HEK293 (cell line): Measurements from ENCODE around the gene AATF.

Source experiments
- CTCF ChIA-PET: fragments of 350-600 bp; formaldehyde crosslinking; extraction: SDS; loops from one replicate; lab custom pipeline; 2021; ENCODE audit warnings: antibody characterized with exemption; lab: Yijun Ruan, JAX
- POLR2A ChIA-PET: fragments of 300-600 bp; formaldehyde crosslinking; extraction: SDS; loops from one replicate; lab custom pipeline; 2020; ENCODE audit warnings: antibody characterized with exemption, inconsistent platforms; lab: Yijun Ruan, JAX
- H3K27ac ChIP-seq: fragments of 200-500 bp; sonication (Bioruptor generic); 2 replicates; pipeline ENCODE4 v1.5.1; 2014; ENCODE audit warnings: low read depth, low read length, control low read depth, inconsistent platforms; ENCODE audit errors: extremely low read depth
- H3K36me3 ChIP-seq, 2 experiments: fragments of 200-500 bp in 1 of 2; sonication (Bioruptor generic) in 1 of 2; 1 replicate in 1 of 2; 2 replicates in 1 of 2; pipeline ENCODE4 v1.5.1; 2014 to 2017; ENCODE audit warnings: inconsistent platforms in 2 of 2, low read length in 2 of 2; ENCODE audit not compliant: control insufficient read depth in 2 of 2, insufficient read depth in 1 of 2
- H3K4me1 ChIP-seq: fragments of 200-500 bp; sonication (Bioruptor generic); 2 replicates; pipeline ENCODE4 v1.5.1; 2014; ENCODE audit warnings: mild to moderate bottlenecking, low read length, inconsistent platforms; ENCODE audit not compliant: control insufficient read depth, insufficient read depth
- H3K4me3 ChIP-seq: 2 replicates; pipeline ENCODE4 v1.5.1; 2011; ENCODE audit warnings: low read depth, mild to moderate bottlenecking, control low read depth, low read length, moderate library complexity
- H3K9me3 ChIP-seq: fragments of 200-500 bp; sonication (Bioruptor generic); 2 replicates; pipeline ENCODE4 v1.5.1; 2014; ENCODE audit warnings: low read depth, low read length, inconsistent platforms; ENCODE audit not compliant: control insufficient read depth, insufficient read depth
- MZF1 ChIP-seq: fragments of 450-650 bp; formaldehyde crosslinking; IDR thresholded peaks from 2 replicates; pipeline ENCODE4 v1.5.1; 2017; ENCODE audit warnings: missing biosample characterization, missing genetic modification characterization, borderline replicate concordance
- SALL2 ChIP-seq: fragments of 450-650 bp; formaldehyde crosslinking; IDR thresholded peaks from 2 replicates; pipeline ENCODE4 v1.5.0; 2017; ENCODE audit warnings: missing biosample characterization, mild to moderate bottlenecking, missing genetic modification characterization, borderline replicate concordance
- ZIC2 ChIP-seq: fragments of 450-650 bp; formaldehyde crosslinking; IDR thresholded peaks from 2 replicates; pipeline ENCODE4 v1.5.1; 2016; ENCODE audit warnings: missing biosample characterization, missing genetic modification characterization
- ZNF114 ChIP-seq: fragments of 450-650 bp; formaldehyde crosslinking; IDR thresholded peaks from 2 replicates; pipeline ENCODE4 v1.5.0; 2017; ENCODE audit warnings: missing biosample characterization, missing genetic modification characterization
- ZNF169 ChIP-seq: fragments of 450-650 bp; formaldehyde crosslinking; IDR thresholded peaks from 2 replicates; pipeline ENCODE4 v1.5.1; 2016; ENCODE audit warnings: missing biosample characterization, missing genetic modification characterization
- ZNF239 ChIP-seq: fragments of 450-650 bp; formaldehyde crosslinking; IDR thresholded peaks from 2 replicates; pipeline ENCODE4 v1.5.1; 2016; ENCODE audit warnings: missing biosample characterization, missing genetic modification characterization
- ZNF366 ChIP-seq: fragments of 450-650 bp; formaldehyde crosslinking; conservative IDR thresholded peaks from 2 replicates; pipeline ENCODE4 v1.5.1; 2016; ENCODE audit warnings: missing biosample characterization, missing genetic modification characterization
- ZNF548 ChIP-seq: fragments of 450-650 bp; formaldehyde crosslinking; IDR thresholded peaks from 2 replicates; pipeline ENCODE4 v1.5.1; 2016; ENCODE audit warnings: missing biosample characterization, missing genetic modification characterization
- ZNF558 ChIP-seq: fragments of 450-650 bp; formaldehyde crosslinking; IDR thresholded peaks from 2 replicates; pipeline ENCODE4 v1.5.1; 2016; ENCODE audit warnings: missing biosample characterization, missing genetic modification characterization
- ZNF654 ChIP-seq: fragments of 450-650 bp; formaldehyde crosslinking; IDR thresholded peaks from 2 replicates; pipeline ENCODE4 v1.5.1; 2016; ENCODE audit warnings: low read depth, missing biosample characterization, missing genetic modification characterization
- ZNF707 ChIP-seq: fragments of 450-650 bp; formaldehyde crosslinking; IDR thresholded peaks from 2 replicates; pipeline ENCODE4 v1.5.1; 2016; ENCODE audit warnings: missing biosample characterization, missing genetic modification characterization
- ZNF843 ChIP-seq: fragments of 450-650 bp; formaldehyde crosslinking; IDR thresholded peaks from 2 replicates; pipeline ENCODE4 v1.5.1; 2016; ENCODE audit warnings: missing biosample characterization, missing genetic modification characterization
- TF ChIP-seq, protein P1 (sequence below): fragments of 450-650 bp; formaldehyde crosslinking; IDR thresholded peaks from 2 replicates; pipeline ENCODE4; 2016; ENCODE audit warnings: missing biosample characterization, missing genetic modification characterization
- TF ChIP-seq, protein P2 (sequence below): fragments of 450-650 bp; formaldehyde crosslinking; IDR thresholded peaks from 2 replicates; pipeline ENCODE4 v1.5.1; 2017; ENCODE audit warnings: missing biosample characterization, missing genetic modification characterization
- TF ChIP-seq, protein P3 (sequence below): fragments of 450-650 bp; formaldehyde crosslinking; IDR thresholded peaks from 2 replicates; pipeline ENCODE4 v1.5.1; 2016; ENCODE audit warnings: missing biosample characterization, missing genetic modification characterization
- TF ChIP-seq, protein P4 (sequence below): fragments of 450-650 bp; formaldehyde crosslinking; IDR thresholded peaks from 2 replicates; pipeline ENCODE4 v1.5.1; 2016; ENCODE audit warnings: missing biosample characterization, missing genetic modification characterization, borderline replicate concordance

The AATF gene

DNA sequence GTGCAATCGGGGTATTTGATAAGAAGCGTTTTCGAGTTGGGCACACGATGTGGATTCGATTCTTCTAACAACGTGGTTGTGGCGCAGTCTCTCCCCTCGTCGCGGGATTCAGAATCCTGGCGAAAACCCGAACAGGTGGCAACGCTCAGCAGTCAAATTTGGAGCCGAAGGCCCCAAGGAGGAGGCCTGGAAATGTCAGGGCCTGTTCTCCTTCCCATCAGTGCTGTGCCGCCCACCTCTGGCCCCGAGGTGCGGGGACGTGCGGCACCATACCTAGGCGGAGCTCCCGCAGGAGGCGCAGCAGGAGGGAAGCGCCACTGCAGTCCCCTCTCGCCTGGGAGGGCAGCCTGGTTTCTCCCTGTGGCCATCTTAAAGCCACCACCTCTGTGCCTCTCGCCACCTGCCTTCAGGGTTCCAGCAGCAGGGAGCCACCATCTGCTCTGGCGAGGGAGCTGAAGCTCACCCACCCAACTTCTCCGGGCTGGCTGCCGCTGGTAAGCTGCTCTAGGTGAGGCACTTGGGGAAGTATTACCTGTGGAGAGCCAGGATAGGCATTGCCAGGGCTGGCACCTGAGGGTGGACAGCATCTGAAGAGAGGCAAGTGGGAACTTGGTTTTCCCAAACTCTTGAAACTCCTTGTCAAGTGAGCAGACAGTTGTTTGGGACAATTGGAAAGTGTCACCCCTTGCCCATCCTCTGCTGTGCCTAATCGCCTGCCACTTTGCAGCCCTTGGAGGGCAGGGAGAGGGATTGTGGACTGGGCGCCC is 2.6 kb upstream of the AATF start:
- TF ChIP-seq ZNF114 (tag by site-specific recombination) (no peak), ZNF707 (tag by site-specific recombination) (no peak), MZF1 (tag by site-specific recombination) (no peak), ZNF239 (tag by site-specific recombination) (no peak), ZNF548 (tag by site-specific recombination) (no peak), ZNF654 (tag by site-specific recombination) (no peak), ZNF366 (tag by site-specific recombination) (no peak), ZNF558 (tag by site-specific recombination) (no peak)
- TF ChIP-seq, protein P1, sequence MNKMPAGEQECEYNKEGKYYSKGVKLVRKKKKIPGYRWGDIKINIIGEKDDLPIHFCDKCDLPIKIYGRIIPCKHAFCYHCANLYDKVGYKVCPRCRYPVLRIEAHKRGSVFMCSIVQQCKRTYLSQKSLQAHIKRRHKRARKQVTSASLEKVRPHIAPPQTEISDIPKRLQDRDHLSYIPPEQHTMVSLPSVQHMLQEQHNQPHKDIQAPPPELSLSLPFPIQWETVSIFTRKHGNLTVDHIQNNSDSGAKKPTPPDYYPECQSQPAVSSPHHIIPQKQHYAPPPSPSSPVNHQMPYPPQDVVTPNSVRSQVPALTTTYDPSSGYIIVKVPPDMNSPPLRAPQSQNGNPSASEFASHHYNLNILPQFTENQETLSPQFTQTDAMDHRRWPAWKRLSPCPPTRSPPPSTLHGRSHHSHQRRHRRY (tag by site-specific recombination) = no peak
- ChIA-PET POLR2A (interaction anchor here (1.4 to 2.4 kb wide), 2 partner anchors 9 to 18 kb away, joined by 3 to 11 read pairs; partner anchors contain the start of gene LHX1), CTCF (no interaction called here)
- no peaks in the 10 kb centered on the region for H3K9me3 ChIP-seq
- peaks cover 3% of the 10 kb centered on the region; the same call in 1 of the 2 replicates for H3K4me1 ChIP-seq
- peaks cover 3 to 32% of the 10 kb centered on the region in 2 experiments for H3K36me3 ChIP-seq
- no peak overlapping the region for H3K4me3 ChIP-seq
- H3K27ac ChIP-seq = no peak overlapping the region

DNA sequence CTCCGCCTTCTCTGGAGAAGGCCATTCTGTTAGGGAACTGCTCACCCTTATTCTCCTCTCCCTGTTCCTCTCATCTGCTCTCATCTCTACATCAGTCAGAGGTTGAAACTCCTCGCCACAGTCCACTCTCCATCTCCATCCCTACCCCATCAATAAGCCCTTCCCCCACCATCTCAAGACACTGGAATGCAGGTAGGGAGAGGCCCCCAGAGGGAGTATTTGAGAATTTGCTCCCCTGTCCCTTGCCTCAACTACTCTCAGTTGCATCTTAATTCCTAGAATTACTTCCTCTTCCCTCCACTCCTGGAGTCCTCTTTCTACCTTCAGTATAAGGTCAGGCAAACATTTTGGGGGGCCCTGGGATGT is 2.0 kb upstream of the AATF start:
- peaks cover 3% of the 10 kb centered on the region; the same call in 1 of the 2 replicates for H3K4me1 ChIP-seq
- CTCF ChIA-PET = interaction anchor here (0.9 to 3.2 kb wide), 2 partner anchors 10 to 101 kb away, joined by 4 to 22 read pairs; partner anchors contain the start of gene LHX1
- POLR2A ChIA-PET = interaction anchor here (2.4 to 5.3 kb wide), 2 partner anchors 9 to 10 kb away, joined by 11 to 92 read pairs; partner anchors contain the start of gene LHX1
- H3K27ac ChIP-seq = no peak overlapping the region
- peaks cover 6 to 32% of the 10 kb centered on the region in 2 experiments for H3K36me3 ChIP-seq
- no peaks in the 10 kb centered on the region for H3K9me3 ChIP-seq
- no peak overlapping the region for H3K4me3 ChIP-seq
- TF ChIP-seq, protein P2, sequence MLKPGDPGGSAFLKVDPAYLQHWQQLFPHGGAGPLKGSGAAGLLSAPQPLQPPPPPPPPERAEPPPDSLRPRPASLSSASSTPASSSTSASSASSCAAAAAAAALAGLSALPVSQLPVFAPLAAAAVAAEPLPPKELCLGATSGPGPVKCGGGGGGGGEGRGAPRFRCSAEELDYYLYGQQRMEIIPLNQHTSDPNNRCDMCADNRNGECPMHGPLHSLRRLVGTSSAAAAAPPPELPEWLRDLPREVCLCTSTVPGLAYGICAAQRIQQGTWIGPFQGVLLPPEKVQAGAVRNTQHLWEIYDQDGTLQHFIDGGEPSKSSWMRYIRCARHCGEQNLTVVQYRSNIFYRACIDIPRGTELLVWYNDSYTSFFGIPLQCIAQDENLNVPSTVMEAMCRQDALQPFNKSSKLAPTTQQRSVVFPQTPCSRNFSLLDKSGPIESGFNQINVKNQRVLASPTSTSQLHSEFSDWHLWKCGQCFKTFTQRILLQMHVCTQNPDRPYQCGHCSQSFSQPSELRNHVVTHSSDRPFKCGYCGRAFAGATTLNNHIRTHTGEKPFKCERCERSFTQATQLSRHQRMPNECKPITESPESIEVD (tag by site-specific recombination) = no peak
- no peak for TF ChIP-seq ZNF843 (tag by site-specific recombination)
- TF ChIP-seq, protein P3, sequence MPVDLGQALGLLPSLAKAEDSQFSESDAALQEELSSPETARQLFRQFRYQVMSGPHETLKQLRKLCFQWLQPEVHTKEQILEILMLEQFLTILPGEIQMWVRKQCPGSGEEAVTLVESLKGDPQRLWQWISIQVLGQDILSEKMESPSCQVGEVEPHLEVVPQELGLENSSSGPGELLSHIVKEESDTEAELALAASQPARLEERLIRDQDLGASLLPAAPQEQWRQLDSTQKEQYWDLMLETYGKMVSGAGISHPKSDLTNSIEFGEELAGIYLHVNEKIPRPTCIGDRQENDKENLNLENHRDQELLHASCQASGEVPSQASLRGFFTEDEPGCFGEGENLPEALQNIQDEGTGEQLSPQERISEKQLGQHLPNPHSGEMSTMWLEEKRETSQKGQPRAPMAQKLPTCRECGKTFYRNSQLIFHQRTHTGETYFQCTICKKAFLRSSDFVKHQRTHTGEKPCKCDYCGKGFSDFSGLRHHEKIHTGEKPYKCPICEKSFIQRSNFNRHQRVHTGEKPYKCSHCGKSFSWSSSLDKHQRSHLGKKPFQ (tag by site-specific recombination) = no peak
- no peak for TF ChIP-seq ZNF169 (tag by site-specific recombination)
- no peak for TF ChIP-seq ZNF366 (tag by site-specific recombination)
- no peak for TF ChIP-seq SALL2 (tag by site-specific recombination)
- TF ChIP-seq, protein P4, sequence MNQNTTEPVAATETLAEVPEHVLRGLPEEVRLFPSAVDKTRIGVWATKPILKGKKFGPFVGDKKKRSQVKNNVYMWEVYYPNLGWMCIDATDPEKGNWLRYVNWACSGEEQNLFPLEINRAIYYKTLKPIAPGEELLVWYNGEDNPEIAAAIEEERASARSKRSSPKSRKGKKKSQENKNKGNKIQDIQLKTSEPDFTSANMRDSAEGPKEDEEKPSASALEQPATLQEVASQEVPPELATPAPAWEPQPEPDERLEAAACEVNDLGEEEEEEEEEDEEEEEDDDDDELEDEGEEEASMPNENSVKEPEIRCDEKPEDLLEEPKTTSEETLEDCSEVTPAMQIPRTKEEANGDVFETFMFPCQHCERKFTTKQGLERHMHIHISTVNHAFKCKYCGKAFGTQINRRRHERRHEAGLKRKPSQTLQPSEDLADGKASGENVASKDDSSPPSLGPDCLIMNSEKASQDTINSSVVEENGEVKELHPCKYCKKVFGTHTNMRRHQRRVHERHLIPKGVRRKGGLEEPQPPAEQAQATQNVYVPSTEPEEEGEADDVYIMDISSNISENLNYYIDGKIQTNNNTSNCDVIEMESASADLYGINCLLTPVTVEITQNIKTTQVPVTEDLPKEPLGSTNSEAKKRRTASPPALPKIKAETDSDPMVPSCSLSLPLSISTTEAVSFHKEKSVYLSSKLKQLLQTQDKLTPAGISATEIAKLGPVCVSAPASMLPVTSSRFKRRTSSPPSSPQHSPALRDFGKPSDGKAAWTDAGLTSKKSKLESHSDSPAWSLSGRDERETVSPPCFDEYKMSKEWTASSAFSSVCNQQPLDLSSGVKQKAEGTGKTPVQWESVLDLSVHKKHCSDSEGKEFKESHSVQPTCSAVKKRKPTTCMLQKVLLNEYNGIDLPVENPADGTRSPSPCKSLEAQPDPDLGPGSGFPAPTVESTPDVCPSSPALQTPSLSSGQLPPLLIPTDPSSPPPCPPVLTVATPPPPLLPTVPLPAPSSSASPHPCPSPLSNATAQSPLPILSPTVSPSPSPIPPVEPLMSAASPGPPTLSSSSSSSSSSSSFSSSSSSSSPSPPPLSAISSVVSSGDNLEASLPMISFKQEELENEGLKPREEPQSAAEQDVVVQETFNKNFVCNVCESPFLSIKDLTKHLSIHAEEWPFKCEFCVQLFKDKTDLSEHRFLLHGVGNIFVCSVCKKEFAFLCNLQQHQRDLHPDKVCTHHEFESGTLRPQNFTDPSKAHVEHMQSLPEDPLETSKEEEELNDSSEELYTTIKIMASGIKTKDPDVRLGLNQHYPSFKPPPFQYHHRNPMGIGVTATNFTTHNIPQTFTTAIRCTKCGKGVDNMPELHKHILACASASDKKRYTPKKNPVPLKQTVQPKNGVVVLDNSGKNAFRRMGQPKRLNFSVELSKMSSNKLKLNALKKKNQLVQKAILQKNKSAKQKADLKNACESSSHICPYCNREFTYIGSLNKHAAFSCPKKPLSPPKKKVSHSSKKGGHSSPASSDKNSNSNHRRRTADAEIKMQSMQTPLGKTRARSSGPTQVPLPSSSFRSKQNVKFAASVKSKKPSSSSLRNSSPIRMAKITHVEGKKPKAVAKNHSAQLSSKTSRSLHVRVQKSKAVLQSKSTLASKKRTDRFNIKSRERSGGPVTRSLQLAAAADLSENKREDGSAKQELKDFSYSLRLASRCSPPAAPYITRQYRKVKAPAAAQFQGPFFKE (tag by site-specific recombination) = no peak
- no peak for TF ChIP-seq ZIC2 (tag by site-specific recombination)
